ENCODE results near the gene SH2D3A.

GRCh38 chr19:6768236-6768785 lies 1.1 kb upstream of the SH2D3A start:
- no peak for TF ChIP-seq EZH2 (IDR thresholded peaks at IDR 0.05; ENCODE audit: borderline replicate concordance, low read length)
- no peak for TF ChIP-seq CTCF (IDR thresholded peaks at IDR 0.05; ENCODE audit: low read length)
